Vagina (tissue), 2 donors: ENCODE data around the gene TBX10.

Experiments used
- CTCF ChIP-seq, 3 experiments: fragments of 450-650 bp in 2 of 3; fragments of 200-600 bp in 1 of 3; sonication (generic) in 1 of 3; IDR thresholded peaks; one replicate each; pipeline ENCODE4 v1.5.1; 2017 to 2019; ENCODE audit warnings: antibody characterized with exemption in 3 of 3, mild to moderate bottlenecking in 2 of 3, moderate library complexity in 2 of 3
- POLR2A ChIP-seq, 2 donors: fragments of 450-650 bp; IDR thresholded peaks; one replicate each; pipeline ENCODE4 v1.6.1; 2017; ENCODE audit warnings: antibody characterized with exemption in 2 of 2, mild to moderate bottlenecking in 2 of 2, moderate library complexity in 2 of 2

GRCh38 chr11:67636962-67637361 is 2.6 kb downstream of the TBX10 start:
- TF ChIP-seq CTCF (IDR thresholded peaks at IDR 0.05) (no peak), POLR2A (IDR thresholded peaks at IDR 0.05) (no peak)
